KG1 (cell line): ENCODE data around the gene TBX15.
"Not testable (repeated sequence)": the region's sequence is repeated elsewhere in the genome, so short reads cannot be mapped to it uniquely, and the experiment has no call there.

Source experiments
- DNase-seq: peaks from one replicate; lab custom pipeline; 2025; lab: John Stamatoyannopoulos, UW

TBX15 gene

DNA sequence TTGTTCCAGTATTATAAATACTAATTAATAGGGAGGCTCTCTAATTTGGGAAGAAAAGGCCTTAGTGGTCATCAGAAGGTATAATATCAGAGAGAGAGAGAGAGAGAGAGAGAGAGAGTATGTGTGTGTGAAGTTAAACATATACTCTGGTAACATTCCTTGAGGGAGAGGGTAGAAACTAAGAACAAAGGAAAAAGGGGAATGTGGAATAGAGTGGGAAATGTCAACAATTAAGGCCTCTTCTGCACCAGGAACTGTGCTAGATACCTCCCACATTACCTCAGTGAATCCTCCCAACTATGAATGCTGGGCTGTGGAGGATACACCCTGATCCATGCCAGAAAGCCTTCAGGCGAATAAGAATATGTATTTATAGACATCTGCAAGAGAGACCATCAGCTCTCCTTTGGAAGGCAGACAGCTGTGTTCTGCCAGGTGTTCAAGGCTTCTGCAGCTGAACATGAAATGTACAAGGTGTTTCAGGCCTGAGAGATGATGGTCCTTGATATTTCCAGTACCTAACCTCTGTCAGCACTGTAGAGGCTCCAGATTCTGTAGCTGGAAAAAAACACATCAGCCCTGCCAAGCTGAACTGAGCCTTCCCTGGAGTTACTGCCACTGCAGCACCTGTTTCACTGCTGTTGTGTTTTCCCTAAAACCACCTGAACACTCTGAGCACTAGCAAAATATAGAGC, 29.1 kb downstream of the TBX15 start:
- no peak for DNase-seq

DNA sequence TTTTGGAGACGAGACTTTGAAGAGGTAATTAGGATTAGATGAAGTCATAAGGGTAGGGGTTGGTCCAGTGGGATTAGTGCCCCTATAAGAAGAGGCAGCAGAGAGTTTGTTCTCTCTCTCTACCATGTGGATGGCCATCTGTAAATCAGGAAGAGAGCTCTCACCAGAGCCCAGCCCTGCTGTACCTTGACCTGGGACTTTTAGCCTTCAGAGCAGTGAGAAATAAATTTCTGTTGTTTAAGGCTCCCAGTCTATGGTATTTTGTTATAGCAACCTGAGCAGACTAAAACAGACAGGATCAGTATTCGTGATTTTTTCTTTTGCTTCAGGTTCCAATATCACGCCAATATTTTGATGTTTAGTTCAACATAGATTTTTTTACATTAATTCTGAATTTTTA, 30.0 kb downstream of the TBX15 start:
- DNase-seq, result no peak

DNA sequence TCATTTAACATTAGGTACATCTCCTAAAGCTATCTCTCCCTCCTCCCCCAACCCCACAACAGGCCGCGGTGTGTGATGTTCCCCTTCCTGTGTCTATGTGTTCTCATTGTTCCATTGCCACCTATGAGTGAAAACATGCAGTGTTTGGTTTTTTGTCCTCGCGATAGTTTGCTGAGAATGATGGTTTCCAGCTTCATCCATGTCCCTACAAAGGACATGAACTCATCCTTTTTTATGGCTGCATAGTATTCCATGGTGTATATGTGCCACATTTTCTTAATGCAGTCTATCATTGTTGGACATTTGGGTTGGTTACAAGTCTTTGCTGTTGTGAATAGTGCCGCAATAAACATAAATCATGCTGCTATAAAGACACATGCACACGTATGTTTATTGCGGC, 30.6 kb downstream of the TBX15 start:
- not testable (repeated sequence) for DNase-seq

DNA sequence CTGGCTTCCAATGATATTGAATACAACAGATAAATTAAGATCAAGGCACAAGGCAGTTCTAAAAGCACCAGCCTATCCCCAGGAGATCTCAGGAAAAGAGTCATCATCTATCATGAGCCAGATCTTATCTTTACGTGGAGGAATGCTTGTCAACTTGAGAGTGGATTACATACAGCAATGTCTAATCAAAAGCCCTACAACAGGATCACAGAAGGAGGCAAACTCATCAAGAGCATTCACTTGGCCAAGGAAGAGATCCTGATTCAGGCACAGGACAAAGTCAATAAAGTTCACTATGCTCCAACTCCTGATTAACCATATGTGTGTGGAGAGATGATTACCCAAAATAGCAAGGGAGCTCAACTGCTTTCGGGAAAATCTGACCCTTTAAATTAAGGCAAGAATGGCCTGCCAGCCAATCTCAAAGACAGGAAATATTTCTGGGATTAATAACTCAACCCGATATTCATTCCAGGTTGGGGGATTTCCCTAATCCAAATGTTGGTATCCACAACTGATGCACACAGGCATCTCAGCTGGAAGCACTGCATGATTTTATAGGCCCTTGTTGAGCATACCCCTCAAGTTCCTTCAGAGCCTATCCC, 33.7 kb downstream of the TBX15 start:
- no peak for DNase-seq

DNA sequence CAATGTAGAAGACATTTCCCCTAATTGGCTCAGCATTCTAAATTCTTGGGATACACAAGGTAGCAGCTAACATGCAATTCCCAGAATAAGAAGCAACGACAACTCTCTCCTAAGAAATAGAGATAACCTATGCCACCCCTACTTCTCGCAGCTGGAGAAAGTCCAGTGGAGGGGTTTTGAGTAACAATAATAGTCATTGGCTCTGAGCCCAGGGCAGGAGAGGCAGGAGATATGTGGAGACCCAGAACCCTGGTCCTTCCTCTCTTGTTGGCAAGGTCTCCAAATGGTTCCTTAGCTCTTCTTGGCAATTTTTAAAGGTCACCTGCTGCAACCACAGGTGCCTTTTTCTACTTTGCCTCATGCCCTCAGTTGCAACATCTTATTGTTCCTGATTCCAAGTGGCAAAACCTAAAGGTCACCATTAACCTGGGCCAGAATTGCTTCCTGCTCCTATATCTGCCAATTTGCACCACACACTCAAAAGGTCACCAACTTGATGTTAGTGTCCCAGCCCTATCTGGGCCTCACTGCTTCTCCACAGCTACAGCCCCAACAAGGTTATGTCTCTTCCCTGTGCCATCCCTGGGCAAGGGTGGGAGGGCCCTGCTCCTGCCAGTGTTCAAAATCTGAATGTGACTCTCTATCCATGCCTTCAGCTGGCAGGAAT, 36.7 kb downstream of the TBX15 start:
- no peak for DNase-seq

DNA sequence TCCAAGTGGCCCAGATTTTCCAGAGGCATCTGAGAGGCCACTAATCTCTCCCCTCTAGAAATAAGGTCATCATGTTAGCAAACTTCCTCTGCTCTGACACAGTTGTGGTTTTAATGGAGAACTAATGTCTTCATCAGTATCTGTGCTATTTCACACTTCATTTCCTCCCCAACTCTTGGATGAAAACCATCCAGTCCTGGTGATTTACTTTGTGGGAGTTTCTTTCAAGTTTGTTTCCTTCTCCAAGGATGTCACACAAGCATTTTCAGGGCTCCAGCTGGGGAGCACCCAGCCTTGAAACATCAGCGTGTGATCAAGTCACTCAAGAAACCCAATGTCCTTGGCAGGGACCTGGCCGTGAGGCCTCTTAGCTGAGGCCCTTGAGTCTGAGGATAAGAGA, 38.8 kb downstream of the TBX15 start:
- no peak for DNase-seq

DNA sequence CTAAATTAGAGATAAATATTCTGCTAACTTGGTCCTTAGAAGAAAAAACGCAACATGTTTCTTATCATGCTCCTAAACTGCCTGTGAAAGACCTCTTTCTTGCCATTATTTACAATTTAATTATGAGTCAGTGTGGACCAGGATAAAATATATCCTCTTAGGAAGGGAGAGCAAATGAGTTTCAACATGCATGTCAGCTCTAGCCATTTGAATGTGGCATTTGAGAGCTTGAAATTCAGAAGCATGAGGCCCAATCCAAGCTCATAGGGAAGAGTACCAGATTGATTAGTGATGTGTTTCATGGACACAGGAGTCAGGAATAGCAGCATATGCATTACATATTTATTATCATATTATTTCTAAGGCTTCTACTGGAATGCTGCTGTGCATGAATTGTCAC, 39.3 kb downstream of the TBX15 start:
- DNase-seq, result no peak

DNA sequence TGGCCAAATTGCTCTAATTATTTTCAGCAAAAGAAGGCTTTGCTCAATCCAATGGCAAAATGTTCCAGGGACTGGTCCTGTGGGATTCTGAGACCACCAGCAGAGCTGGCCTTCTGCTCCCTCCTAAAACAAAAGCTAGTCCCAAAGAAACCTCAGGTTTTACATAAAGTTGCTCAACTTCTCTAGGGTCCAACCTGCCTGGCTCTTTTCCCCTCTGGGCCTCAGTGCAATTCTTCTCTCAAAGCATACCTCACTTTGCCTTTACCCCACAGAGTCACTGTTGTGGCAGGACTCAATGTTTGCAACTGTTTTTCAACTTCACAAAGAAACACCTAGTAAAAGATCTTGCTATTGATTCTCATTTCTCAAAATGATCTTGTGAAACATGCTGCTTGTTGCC, 39.8 kb downstream of the TBX15 start:
- DNase-seq, result no peak

DNA sequence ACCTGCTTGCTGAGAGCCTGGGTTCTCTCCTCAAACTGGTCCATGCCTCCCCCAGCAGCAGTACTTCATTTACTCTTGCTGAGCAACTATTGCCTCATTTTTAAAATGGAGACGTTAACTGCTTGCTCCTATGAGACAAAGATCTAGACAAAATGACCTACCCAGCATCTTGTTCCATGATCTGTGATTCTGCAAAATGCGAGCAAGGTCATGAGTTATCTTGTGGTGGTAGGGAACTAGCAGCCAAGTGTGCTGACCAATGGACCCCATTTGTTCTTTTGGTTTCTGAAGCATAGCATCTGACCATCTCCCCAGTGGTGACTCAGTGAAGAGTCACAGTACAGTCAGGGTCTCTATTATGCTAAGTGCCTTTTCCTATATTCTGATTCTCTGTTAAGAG, 40.4 kb downstream of the TBX15 start:
- no peak for DNase-seq

DNA sequence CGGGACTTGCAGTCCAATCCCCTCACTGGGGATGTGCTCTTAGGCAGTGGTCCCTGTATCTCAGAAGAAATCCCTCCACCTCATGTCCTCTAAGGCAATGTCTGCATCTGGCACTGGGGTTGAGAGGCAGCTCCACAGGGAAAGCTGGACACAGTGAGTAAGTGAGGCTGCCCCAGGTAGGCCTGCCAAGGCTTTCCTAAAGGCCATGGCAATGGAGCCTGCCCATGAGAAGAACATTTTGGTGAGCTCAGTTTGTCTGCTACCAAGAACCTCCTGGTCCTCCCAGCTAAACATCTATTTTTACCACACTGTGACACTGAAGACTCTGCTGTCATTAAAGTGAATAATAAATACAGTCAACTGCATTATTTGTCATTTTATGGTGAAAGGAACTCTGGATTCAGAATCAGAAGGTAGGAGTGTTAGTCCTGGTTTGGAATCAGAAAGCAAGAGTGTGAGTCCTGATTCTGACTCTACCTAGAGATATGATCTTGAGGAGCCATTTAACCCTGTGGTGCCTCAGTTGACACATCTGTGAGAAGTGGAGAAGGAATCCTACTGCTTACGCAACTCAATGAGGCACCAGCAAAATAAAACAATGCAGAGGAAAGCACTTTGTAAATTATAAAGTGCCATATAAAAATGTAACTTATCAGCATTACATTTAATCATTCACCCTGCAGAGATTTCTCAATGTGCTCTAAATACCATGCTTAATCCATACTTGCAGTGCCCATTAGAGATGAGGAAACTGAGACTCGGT, 41.0 kb downstream of the TBX15 start:
- no peak for DNase-seq

DNA sequence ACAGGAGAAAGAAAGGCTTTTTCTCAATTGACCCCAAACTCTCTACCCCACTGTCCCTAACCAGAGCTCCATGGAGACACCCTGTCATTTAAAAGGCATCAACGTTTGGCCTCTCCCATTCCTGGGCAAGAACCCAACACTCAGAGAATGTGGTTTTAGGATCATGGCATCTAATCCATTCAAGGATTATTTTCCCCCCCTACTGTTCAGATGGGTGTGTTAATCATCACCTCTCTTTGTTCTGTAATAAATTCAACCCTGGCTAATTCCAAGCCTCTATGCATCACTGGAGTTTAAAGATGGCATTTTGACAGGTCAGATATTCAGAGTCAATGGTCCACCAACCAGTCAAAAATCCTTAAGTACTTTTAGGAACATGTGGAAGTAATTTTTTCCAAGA, 42.7 kb downstream of the TBX15 start:
- no peak for DNase-seq

DNA sequence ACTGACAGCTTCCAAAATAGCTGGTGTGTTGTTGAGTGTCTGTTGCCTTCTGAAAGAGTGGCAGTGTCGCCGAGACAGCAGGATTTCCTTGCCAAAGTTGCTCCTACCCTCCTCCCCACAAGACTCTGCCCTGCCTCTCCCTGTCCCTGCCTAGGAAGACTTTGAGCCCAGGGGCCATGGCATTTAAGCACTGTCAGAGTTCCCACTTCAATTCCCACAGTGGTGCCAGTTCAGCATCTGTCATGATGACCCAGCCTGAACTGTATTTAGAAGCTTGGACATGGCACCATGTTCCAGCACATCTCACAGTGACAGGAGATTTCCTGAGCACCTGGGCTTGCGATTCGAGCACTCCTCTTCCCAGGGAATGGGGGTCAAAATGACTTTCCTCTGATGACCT, 43.6 kb downstream of the TBX15 start:
- no peak for DNase-seq

DNA sequence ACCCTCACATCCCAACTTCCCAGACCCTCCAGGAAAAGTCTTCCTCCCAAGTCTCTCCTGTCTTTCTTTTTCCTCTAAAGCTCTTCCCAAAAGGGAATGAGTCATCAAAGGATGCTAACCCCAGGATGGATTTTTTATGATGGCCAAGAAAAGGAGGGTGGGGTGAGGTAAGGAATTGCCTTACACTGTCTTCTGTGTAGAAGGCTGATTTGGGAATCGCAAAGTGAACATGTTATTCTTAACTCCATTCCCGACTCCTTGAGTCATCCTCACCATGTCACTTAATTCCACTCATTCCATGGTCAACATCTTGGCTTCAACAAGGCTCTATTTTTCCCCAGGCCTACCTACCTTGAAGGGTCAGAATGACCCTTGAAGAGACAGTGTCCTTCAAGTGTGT, 44.0 kb downstream of the TBX15 start:
- no peak for DNase-seq

DNA sequence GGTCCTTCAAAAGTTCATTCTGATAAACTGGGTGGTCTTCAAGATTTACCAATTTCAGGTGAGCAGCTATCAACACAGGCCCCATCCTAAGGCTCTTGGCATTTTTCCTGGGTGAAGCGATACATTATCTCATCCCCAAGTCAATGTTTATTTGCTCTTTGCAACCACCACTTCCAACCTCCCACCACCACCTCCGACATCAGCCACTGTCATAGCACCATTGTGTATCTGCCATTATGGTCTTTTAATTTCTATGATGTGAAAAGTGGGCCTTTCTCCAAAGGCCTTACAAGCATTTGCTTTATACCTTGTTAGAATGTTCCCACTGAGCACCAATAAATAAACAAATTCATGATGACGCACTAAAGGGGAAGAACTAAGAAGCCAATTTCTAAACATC, 47.2 kb downstream of the TBX15 start:
- no peak for DNase-seq

DNA sequence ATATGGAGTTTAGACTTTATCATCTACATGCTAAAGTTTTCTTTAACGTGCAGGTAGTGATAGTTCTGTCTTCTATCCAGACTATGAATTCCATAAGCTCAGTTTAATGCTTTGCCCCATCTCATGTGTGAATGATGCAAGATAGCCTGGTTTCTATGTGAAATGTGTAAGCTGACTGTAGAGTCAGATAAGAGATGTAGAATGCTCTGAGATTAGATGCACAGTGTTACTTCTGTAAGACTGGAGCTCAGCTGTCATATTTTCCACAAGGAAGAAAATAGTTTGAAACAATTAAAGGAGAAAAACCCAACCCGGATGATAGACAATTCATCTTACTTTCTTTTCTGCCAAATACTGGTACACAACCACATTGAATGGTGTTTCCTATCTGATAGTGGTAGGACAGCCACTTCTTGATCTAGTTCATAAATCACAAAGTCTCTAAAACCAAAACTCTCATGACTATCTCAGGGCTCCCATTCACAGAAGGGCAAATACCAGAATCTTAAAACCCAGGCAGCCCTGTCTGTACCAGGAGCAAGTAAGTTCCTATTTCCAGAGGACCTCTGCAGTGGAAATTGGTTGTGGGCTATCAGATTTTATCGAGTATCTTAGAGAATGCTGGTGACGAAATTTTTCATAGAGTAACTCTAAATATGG, 50.6 kb downstream of the TBX15 start:
- DNase-seq, result no peak

DNA sequence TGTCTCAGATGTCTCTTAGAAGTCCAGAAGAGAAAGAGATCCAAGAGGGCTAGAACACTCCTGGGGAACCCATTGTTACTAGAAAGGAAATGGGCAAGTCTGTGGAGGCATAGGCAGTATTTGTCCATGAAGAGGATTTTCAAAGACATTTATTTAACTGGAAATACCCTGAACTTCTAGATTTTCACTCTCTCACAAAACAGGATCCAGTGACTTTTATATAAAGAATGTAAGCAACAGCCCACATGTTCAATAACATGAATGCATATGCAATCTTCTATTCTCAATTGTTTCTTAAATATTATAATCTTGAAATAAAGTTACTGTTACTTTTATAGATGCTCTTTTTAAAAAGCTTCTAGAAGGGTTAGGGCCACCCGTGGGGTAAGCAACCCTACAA, 53.4 kb downstream of the TBX15 start:
- DNase-seq, result no peak

DNA sequence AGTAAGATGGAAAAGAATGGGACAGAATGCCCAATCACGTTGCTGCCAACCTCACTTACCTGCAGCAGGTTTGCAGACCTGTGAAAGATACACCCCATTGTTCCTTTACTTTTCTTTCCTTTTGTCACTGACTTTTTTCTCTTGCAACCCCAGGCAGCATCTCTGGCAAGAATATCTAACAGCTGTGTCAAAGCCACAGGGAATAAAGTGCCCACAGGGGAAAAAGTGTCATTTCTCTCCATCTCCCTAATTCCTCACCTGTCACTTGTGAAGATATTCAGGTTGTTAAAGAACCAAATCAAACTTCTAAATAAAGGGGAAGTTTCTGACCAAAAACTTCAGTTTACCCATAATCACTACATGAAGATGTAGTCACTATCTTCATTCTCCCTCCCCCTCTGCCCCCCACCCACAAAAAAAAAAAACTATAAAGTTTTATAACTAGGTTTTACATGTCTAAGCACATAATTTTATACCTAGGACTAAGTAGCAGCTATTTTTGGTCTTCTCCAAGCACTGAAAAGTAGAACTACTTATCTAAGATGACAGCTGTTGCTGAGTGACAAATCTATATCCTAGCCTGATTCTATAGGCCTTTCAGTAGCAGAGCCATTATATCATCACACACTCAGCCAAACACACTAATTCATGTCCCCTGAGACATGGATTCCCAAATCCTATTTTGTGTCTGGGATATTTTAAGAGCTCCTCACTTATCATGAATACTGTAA, 54.9 kb downstream of the TBX15 start:
- DNase-seq, result no peak

DNA sequence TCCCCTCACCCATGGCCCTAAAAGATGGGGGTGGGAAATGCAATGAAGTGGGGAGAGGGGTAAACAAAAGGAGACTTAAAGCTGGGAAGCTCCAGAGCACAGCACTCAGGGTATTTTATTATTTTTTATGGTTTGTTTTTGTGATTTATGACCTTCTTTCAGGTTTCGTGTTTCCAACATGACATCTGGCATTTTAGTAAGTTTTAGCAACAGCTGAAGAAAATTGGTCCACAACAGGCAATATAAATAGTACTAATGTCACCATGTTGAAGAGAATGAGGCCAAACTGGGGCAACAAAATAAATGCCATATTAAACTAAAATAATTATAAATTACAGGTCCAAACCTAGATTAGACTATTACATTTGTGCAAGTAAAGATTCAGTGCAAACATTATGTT, 56.3 kb downstream of the TBX15 start:
- no peak for DNase-seq

DNA sequence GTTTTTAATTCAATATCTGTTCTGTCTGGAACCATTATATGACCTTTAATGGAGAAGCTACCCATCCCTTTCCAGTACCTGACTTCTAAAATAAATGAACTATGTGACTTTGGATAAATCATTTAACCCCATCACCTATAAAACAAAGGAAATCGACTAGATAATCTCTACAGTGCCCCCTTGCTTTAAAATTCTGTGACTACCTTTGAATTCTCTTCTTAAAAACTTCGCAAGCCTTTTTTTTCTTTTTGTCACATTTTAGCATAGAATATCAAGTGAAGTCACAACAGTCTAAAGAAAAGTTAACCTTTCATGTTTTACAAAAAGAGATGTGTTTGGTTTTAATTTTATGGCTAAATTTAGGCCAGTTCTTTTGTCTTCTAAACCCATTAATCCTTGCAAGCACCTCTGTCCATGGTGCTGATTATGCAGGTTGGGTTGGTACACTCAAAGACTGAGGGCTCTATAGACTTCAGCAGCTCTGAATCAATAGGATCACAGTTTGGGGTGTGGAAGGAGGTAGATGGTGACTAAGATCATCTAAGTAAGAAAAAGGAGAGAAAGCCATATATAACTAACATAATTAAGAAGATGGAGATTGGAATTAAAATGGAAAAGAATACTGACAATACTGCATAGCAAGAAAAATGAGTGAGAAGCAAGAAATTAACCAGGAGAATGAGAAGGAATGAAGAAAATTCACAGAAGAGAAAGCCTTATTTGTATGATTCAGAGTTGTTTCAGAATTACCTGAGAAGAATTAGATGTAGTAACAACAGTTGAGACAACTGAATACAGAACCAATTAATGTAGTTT, 59.2 kb downstream of the TBX15 start:
- DNase-seq, result no peak

DNA sequence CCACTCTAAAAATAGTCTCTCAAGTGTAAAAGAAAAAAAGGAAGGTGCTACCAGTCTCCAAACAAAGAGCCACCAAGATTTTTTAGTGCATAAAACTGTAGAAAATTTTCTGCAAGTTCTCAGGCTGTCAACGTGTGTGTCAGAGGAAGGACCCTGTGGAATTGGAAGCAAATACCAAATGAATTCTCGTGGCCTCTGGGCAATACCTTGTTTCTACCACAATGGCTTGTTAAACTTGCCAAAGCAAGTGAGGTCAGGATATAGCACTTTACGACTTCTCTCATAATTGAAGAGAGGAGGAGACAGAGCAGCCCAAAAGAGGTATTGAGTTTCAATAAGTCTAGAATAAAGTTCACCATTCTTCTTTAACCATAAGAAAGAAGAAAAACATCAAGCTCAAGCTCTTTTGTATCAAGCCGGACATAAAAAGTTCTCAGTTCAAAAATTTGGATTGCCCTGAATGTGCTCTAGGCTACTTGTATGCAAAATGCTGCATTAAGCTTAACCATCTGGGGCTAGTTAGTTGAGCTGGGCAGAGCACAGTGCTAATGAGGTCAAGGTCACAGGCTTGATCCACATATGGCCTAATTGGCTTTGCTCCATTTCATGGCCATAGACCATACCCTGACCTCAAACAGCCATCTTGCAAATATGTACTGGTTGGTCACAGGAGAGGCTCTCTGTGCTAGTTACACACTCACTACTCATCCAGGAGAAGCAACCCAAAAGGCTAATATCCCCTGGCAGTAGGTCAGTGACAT, 60.5 kb downstream of the TBX15 start:
- no peak for DNase-seq
